GM06990 (cell line): ENCODE data around the gene CACNA2D3.

ENCODE experiments used
- DNase-seq: peaks from one replicate; pipeline ENCODE4 v3.0.0-alpha.2; 2011; ENCODE audit not compliant: insufficient read length; ENCODE audit errors: extremely low read depth
- H3K27me3 ChIP-seq: replicated peaks from 2 replicates; pipeline ENCODE4 v1.6.0; 2011; ENCODE audit warnings: low read length; ENCODE audit not compliant: control insufficient read depth, insufficient read depth
- H3K36me3 ChIP-seq: 2 replicates; pipeline ENCODE4 v1.5.1; 2011; ENCODE audit warnings: low read length; ENCODE audit not compliant: control insufficient read depth, insufficient read depth
- H3K4me3 ChIP-seq: replicated peaks from 2 replicates; pipeline ENCODE4 v1.5.1; 2011; ENCODE audit warnings: low read depth, mild to moderate bottlenecking, control low read depth, low read length
- TF ChIP-seq, protein P1 (sequence below): IDR thresholded peaks from 2 replicates; pipeline ENCODE4 v1.5.1; 2011; ENCODE audit warnings: low read length, control low read depth, mild to moderate bottlenecking, inconsistent platforms; ENCODE audit not compliant: insufficient read depth, poor library complexity, severe bottlenecking

CACNA2D3 gene

GRCh38 chr3:54138937-54139547 is 16.7 kb downstream of the CACNA2D3 start:
- no peak for DNase-seq
- no peaks in the 10 kb centered on the region for H3K36me3 ChIP-seq
- TF ChIP-seq, protein P1, sequence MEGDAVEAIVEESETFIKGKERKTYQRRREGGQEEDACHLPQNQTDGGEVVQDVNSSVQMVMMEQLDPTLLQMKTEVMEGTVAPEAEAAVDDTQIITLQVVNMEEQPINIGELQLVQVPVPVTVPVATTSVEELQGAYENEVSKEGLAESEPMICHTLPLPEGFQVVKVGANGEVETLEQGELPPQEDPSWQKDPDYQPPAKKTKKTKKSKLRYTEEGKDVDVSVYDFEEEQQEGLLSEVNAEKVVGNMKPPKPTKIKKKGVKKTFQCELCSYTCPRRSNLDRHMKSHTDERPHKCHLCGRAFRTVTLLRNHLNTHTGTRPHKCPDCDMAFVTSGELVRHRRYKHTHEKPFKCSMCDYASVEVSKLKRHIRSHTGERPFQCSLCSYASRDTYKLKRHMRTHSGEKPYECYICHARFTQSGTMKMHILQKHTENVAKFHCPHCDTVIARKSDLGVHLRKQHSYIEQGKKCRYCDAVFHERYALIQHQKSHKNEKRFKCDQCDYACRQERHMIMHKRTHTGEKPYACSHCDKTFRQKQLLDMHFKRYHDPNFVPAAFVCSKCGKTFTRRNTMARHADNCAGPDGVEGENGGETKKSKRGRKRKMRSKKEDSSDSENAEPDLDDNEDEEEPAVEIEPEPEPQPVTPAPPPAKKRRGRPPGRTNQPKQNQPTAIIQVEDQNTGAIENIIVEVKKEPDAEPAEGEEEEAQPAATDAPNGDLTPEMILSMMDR: no peak
- H3K4me3 ChIP-seq: no peak overlapping the region
- peaks cover 1% of the 10 kb centered on the region for H3K27me3 ChIP-seq

GRCh38 chr3:54139630-54140029 is 17.3 kb downstream of the CACNA2D3 start:
- no peak for DNase-seq
- Histone ChIP-seq H3K4me3 (no peak overlapping the region), H3K36me3 (no peaks in the 10 kb centered on the region), H3K27me3 (peaks cover 1% of the 10 kb centered on the region)
- TF ChIP-seq, protein P1: no peak

DNA sequence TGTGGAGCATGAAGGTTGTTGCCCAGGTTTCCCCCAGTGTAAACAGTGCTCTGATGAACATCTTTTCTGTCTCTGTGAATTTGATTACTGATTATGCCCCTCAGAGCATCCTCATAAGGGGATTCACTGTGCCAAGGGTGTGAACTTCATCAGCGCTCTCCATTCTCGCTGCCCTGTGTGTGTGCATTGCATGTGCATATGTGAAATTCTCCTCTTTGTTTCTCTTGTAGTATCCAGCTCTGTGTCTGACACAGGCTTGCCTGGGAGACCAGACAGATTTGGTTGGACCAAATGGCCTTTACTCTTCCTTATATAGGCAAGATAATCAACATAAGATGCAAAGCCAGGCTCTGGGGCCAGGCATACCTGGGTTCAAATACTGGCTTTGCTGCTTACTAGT is 21.9 kb downstream of the CACNA2D3 start:
- H3K27me3 ChIP-seq: peaks cover 3% of the 10 kb centered on the region
- DNase-seq: no peak
- no peak overlapping the region for H3K4me3 ChIP-seq
- H3K36me3 ChIP-seq: no peaks in the 10 kb centered on the region
- TF ChIP-seq, protein P1: no peak

GRCh38 chr3:54146506-54147239 is 24.3 kb downstream of the CACNA2D3 start:
- peak; percentile 17 for DNase-seq
- peaks cover 1% of the 10 kb centered on the region; the same call in 1 of the 2 replicates for H3K27me3 ChIP-seq
- no peaks in the 10 kb centered on the region for H3K36me3 ChIP-seq
- TF ChIP-seq, protein P1: peak; percentile 63
- no peak overlapping the region for H3K4me3 ChIP-seq

- Histone ChIP-seq H3K4me3 (no peak overlapping the region), H3K36me3 (no peaks in the 10 kb centered on the region), H3K27me3 (peaks cover 1% of the 10 kb centered on the region; the same call in 1 of the 2 replicates)
- DNase-seq: no peak
- TF ChIP-seq, protein P1: no peak
Measured at GRCh38 chr3:54150864-54151467, 28.6 kb downstream of the CACNA2D3 start.
